Trophoblast cell (in vitro differentiated cells and primary cell): ENCODE data around the gene CTR9.

Experiments
- DNase-seq, 2 donors: peaks; one replicate each; pipeline ENCODE4 v3.0.0-alpha.2; 2016
- H2AFZ ChIP-seq: 2 replicates; pipeline ENCODE4 v1.6.1; 2013; ENCODE audit warnings: low read length, moderate library complexity, mild to moderate bottlenecking; ENCODE audit not compliant: insufficient read depth, poor library complexity
- H2AK5ac ChIP-seq: 2 replicates; pipeline ENCODE4 v1.6.1; 2013; ENCODE audit warnings: mild to moderate bottlenecking, low read length
- H2BK120ac ChIP-seq: 2 replicates; pipeline ENCODE4 v1.6.1; 2013; ENCODE audit warnings: low read length, mild to moderate bottlenecking, moderate library complexity; ENCODE audit not compliant: insufficient read depth, poor library complexity
- H2BK12ac ChIP-seq: 2 replicates; pipeline ENCODE4 v1.6.1; 2013; ENCODE audit warnings: mild to moderate bottlenecking, low read length, moderate library complexity
- H2BK5ac ChIP-seq: 2 replicates; pipeline ENCODE4 v1.6.1; 2013; ENCODE audit warnings: low read length, low read depth, moderate library complexity, mild to moderate bottlenecking; ENCODE audit not compliant: poor library complexity
- H3K14ac ChIP-seq: 2 replicates; pipeline ENCODE4 v1.6.1; 2013; ENCODE audit warnings: mild to moderate bottlenecking, low read length
- H3K18ac ChIP-seq: 2 replicates; pipeline ENCODE4 v1.6.1; 2013; ENCODE audit warnings: mild to moderate bottlenecking, low read length
- H3K23ac ChIP-seq: 2 replicates; pipeline ENCODE4 v1.6.1; 2013; ENCODE audit warnings: low read length
- H3K27ac ChIP-seq: 2 replicates; pipeline ENCODE4 v1.5.1; 2013; ENCODE audit warnings: low read depth, mild to moderate bottlenecking, inconsistent platforms, low read length, moderate library complexity
- H3K27me3 ChIP-seq: 2 replicates; pipeline ENCODE4 v1.6.1; 2013; ENCODE audit warnings: inconsistent platforms, mild to moderate bottlenecking, low read length, moderate library complexity; ENCODE audit not compliant: insufficient read depth
- H3K36me3 ChIP-seq, 2 experiments: 1 replicate in 1 of 2; 2 replicates in 1 of 2; pipeline ENCODE4 v1.6.1; 2013; ENCODE audit warnings: low read length in 2 of 2, mild to moderate bottlenecking in 2 of 2, moderate library complexity in 1 of 2; ENCODE audit not compliant: insufficient read depth in 2 of 2, control insufficient read depth in 1 of 2
- H3K4ac ChIP-seq: 2 replicates; pipeline ENCODE4 v1.6.1; 2013; ENCODE audit warnings: low read depth, mild to moderate bottlenecking, low read length, moderate library complexity
- H3K4me1 ChIP-seq, 2 experiments: 1 replicate in 1 of 2; 2 replicates in 1 of 2; pipeline ENCODE4 v1.6.1; 2013; ENCODE audit warnings: low read length in 2 of 2, mild to moderate bottlenecking in 2 of 2, moderate library complexity in 1 of 2; ENCODE audit not compliant: insufficient read depth in 2 of 2, control insufficient read depth in 1 of 2
- H3K4me2 ChIP-seq: 2 replicates; pipeline ENCODE4 v1.6.1; 2013; ENCODE audit warnings: inconsistent platforms, mild to moderate bottlenecking, low read length, moderate library complexity
- H3K4me3 ChIP-seq: 2 replicates; pipeline ENCODE4 v1.5.1; 2013; ENCODE audit warnings: mild to moderate bottlenecking, low read depth, low read length, inconsistent platforms
- H3K79me1 ChIP-seq: one replicate; pipeline ENCODE4 v1.6.1; 2013; ENCODE audit warnings: low read length
- H3K79me2 ChIP-seq: 2 replicates; pipeline ENCODE4 v1.6.1; 2013; ENCODE audit warnings: low read length, mild to moderate bottlenecking; ENCODE audit not compliant: control insufficient read depth, insufficient read depth, poor library complexity
- H3K9ac ChIP-seq: 2 replicates; pipeline ENCODE4 v1.6.1; 2013; ENCODE audit warnings: mild to moderate bottlenecking, low read length
- H3K9me3 ChIP-seq: 2 replicates; pipeline ENCODE4 v1.6.1; 2013; ENCODE audit warnings: low read depth, mild to moderate bottlenecking, control low read depth, inconsistent platforms, low read length; ENCODE audit not compliant: insufficient read depth
- H4K12ac ChIP-seq: 2 replicates; pipeline ENCODE4 v1.6.1; 2013; ENCODE audit warnings: low read depth, mild to moderate bottlenecking, low read length, moderate library complexity
- H4K8ac ChIP-seq: 2 replicates; pipeline ENCODE4 v1.6.1; 2013; ENCODE audit warnings: low read depth, mild to moderate bottlenecking, low read length, moderate library complexity
- H4K91ac ChIP-seq: one replicate; pipeline ENCODE4 v1.6.1; 2013; ENCODE audit warnings: low read depth, mild to moderate bottlenecking, low read length, moderate library complexity
- WGBS: extraction: QIAGEN DNeasy Blood & Tissue Kit; methylation state at CpG from one replicate; pipeline ENCODE4 v1.1.7; 2013; ENCODE audit warnings: missing lambda C conversion rate; ENCODE audit not compliant: insufficient read length, insufficient coverage; ENCODE audit errors: extremely low coverage; 5-methylcytosine and 5-hydroxymethylcytosine counted together

Gene CTR9

DNA sequence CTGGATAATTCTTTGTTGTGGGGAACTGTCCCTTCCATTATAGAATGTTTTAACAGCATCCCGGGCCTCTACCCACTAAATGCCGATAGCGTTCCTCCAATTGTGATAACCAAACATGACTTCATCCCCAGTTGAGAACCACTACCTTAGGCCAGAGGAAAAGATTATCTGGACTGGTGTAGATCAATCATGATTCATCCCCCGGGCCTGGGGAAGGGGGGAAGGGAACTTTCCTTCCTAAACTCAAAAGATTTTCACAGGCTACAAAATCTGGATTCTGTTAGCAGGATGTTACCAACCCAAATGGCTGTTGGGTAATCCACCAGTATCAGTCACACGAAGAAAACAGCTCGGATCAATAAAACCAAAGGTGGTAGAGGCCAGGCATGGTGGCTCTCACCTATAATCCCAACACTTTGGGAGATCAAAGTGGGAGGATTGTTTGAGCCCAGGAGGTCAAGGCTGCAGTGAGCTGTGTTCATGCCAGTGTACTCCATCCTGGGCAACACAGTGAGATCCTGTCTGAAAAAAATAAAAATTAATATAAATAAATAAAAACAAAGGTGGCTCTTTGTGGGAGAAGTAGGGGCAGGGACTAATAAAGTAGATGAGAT, 10.1 kb downstream of the CTR9 start:
- Histone ChIP-seq H3K79me2 (no peaks in the 10 kb centered on the region), H3K36me3 (peaks cover 15 to 30% of the 10 kb centered on the region in 2 experiments), H4K12ac (no peak overlapping the region), H2BK120ac (no peak overlapping the region), H3K4me1 (no peaks in the 10 kb centered on the region), H4K8ac (no peak overlapping the region), H2AK5ac (no peak overlapping the region), H3K4me2 (no peak overlapping the region), H3K27me3 (no peaks in the 10 kb centered on the region), H3K9me3 (no peaks in the 10 kb centered on the region), H3K4me3 (no peak overlapping the region), H4K91ac (no peak overlapping the region), H3K23ac (no peak overlapping the region), H3K18ac (no peak overlapping the region), H2BK12ac (no peak overlapping the region), H3K27ac (no peak overlapping the region), H3K9ac (no peak overlapping the region), H3K4ac (no peak overlapping the region), H2AFZ (no peak overlapping the region), H3K79me1 (no peaks in the 10 kb centered on the region), H2BK5ac (no peak overlapping the region), H3K14ac (no peak overlapping the region)
- DNase-seq, result no peak
- WGBS, result no CpG with 5 or more reads among the region's 6 CpGs

DNA sequence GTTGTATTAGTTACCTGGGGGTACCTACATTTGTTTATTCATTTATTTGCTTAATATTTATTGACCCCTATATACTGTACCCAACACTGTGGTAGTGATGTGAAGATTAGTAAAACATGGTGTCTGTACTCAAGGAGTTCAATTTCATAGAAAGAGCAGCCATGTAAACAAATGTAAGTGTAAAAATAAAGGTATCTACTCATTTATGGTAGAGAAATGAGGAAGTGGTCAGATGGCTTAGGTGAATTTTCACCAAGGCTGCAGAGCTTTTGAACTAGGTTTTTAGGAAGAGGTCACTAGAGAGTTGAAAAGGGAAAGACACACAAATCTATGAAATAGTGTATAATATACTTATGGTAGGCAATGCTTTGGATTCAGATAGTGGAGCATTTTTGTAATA, 11.1 kb downstream of the CTR9 start:
- no peaks in the 10 kb centered on the region for H3K27me3 ChIP-seq
- no peak for DNase-seq
- H3K4me3 ChIP-seq, result no peak overlapping the region
- H3K4me1 ChIP-seq, result no peaks in the 10 kb centered on the region
- H2BK12ac ChIP-seq, result no peak overlapping the region
- H3K27ac ChIP-seq, result no peak overlapping the region
- no peak overlapping the region for H2AFZ ChIP-seq
- no peak overlapping the region for H3K23ac ChIP-seq
- H4K8ac ChIP-seq, result no peak overlapping the region
- no peak overlapping the region for H3K9ac ChIP-seq
- no peaks in the 10 kb centered on the region for H3K79me1 ChIP-seq
- no peak overlapping the region for H3K14ac ChIP-seq
- H3K18ac ChIP-seq, result no peak overlapping the region
- H2BK5ac ChIP-seq, result no peak overlapping the region
- H3K79me2 ChIP-seq, result no peaks in the 10 kb centered on the region
- no peak overlapping the region for H2AK5ac ChIP-seq
- no peak overlapping the region for H2BK120ac ChIP-seq
- H4K91ac ChIP-seq, result no peak overlapping the region
- no peak overlapping the region for H3K4ac ChIP-seq
- no peak overlapping the region for H4K12ac ChIP-seq
- H3K9me3 ChIP-seq, result no peaks in the 10 kb centered on the region
- peaks cover 11 to 26% of the 10 kb centered on the region in 2 experiments for H3K36me3 ChIP-seq
- H3K4me2 ChIP-seq, result no peak overlapping the region

DNA sequence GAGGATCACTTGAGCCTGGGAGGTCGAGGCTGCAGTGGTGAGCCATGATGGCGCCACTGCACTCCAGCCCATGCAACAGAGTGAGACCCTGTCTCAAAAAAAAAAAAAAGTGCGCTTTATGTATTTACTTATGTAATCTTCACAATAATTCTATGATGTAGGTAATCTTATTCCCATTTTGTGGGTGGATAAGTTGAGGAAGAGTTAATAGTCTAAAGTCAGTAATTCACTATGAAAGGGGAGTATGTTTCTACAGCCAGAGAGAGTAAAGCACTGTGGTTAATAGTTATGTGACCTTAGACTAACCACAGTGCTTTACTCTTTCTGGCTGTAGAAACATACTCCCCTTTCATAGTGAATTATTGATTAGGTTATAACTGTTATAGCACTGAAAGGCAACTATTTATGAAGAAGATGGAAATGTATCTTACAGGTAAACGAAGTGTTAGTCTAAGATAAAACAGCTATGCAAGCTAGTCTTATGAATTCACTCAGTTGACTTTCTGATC, 11.9 kb downstream of the CTR9 start:
- no peak overlapping the region for H3K4me2 ChIP-seq
- WGBS, result no CpG with 5 or more reads among the region's 4 CpGs
- H2BK120ac ChIP-seq, result no peak overlapping the region
- H3K36me3 ChIP-seq, result peaks cover 9 to 25% of the 10 kb centered on the region in 2 experiments
- H3K4ac ChIP-seq, result no peak overlapping the region
- no peak overlapping the region for H2BK5ac ChIP-seq
- H2AFZ ChIP-seq, result no peak overlapping the region
- H2AK5ac ChIP-seq, result no peak overlapping the region
- no peak overlapping the region for H3K14ac ChIP-seq
- H3K9me3 ChIP-seq, result no peaks in the 10 kb centered on the region
- H4K12ac ChIP-seq, result no peak overlapping the region
- H3K9ac ChIP-seq, result no peak overlapping the region
- no peaks in the 10 kb centered on the region for H3K4me1 ChIP-seq
- DNase-seq, result no peak
- H4K8ac ChIP-seq, result no peak overlapping the region
- no peak overlapping the region for H2BK12ac ChIP-seq
- H4K91ac ChIP-seq, result no peak overlapping the region
- H3K79me1 ChIP-seq, result no peaks in the 10 kb centered on the region
- no peaks in the 10 kb centered on the region for H3K79me2 ChIP-seq
- no peak overlapping the region for H3K18ac ChIP-seq
- H3K4me3 ChIP-seq, result no peak overlapping the region
- no peak overlapping the region for H3K23ac ChIP-seq
- no peak overlapping the region for H3K27ac ChIP-seq
- no peaks in the 10 kb centered on the region for H3K27me3 ChIP-seq

DNA sequence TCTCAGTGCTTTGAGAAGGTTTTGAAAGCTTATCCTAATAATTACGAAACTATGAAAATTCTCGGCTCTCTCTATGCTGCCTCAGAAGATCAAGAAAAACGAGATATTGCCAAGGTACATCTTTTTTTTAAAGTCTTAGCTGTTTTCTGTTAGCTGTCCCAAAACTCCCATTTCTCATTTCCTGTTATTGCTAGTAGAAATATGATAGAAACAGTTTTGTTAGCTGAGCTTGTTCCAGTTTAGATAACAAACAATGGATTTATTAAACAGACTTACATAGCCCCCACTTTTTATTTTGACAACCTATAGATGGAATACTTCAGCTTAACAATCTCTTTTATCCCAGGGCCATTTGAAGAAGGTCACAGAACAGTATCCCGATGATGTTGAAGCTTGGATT, 12.7 kb downstream of the CTR9 start:
- Histone ChIP-seq H4K12ac (no peak overlapping the region), H3K9ac (no peak overlapping the region), H4K91ac (no peak overlapping the region), H3K4me3 (no peak overlapping the region), H3K9me3 (no peaks in the 10 kb centered on the region), H3K4ac (no peak overlapping the region), H2AFZ (no peak overlapping the region), H2AK5ac (no peak overlapping the region), H3K27ac (no peak overlapping the region), H3K14ac (no peak overlapping the region), H2BK12ac (no peak overlapping the region), H3K36me3 (peaks cover 8 to 23% of the 10 kb centered on the region in 2 experiments), H3K23ac (no peak overlapping the region), H3K27me3 (no peaks in the 10 kb centered on the region), H3K79me2 (no peaks in the 10 kb centered on the region), H3K4me1 (no peaks in the 10 kb centered on the region), H3K79me1 (no peaks in the 10 kb centered on the region), H2BK120ac (no peak overlapping the region), H4K8ac (no peak overlapping the region), H3K4me2 (no peak overlapping the region), H3K18ac (no peak overlapping the region), H2BK5ac (no peak overlapping the region)
- WGBS, result no CpG with 5 or more reads among the region's 4 CpGs
- no peak for DNase-seq
